Thyroid gland (tissue), 4 donors: ENCODE data around the gene PREX1.

ENCODE experiments used
- CTCF ChIP-seq, 6 experiments: fragments of 200-600 bp in 3 of 6; fragments of 450-650 bp in 3 of 6; sonication (generic) in 3 of 6; IDR thresholded peaks; one replicate each; pipeline ENCODE4 v1.5.1; 2016 to 2019; ENCODE audit warnings: antibody characterized with exemption in 6 of 6, mild to moderate bottlenecking in 2 of 6, inconsistent platforms in 1 of 6, moderate library complexity in 1 of 6
- POLR2A ChIP-seq, 2 donors: fragments of 450-650 bp; IDR thresholded peaks; one replicate each; pipeline ENCODE4 v1.6.1; 2017; ENCODE audit warnings: antibody characterized with exemption in 2 of 2, mild to moderate bottlenecking in 2 of 2, moderate library complexity in 1 of 2

- TF ChIP-seq CTCF (IDR thresholded peaks at IDR 0.05) (no peak), POLR2A (IDR thresholded peaks at IDR 0.05) (no peak)
Observed at GRCh38 chr20:48791014-48791413, 36.8 kb downstream of the PREX1 start.
